Prostate gland (tissue), 2 donors: ENCODE data around the gene PDPN.

Experiments used
- POLR2A ChIP-seq: fragments of 450-650 bp; IDR thresholded peaks from one replicate; pipeline ENCODE4 v1.6.1; 2016; ENCODE audit warnings: antibody characterized with exemption, mild to moderate bottlenecking
- POLR2AphosphoS5 ChIP-seq: sonication (generic); formaldehyde crosslinking; IDR thresholded peaks from one replicate; pipeline ENCODE4 v1.6.1; 2017; ENCODE audit warnings: antibody characterized with exemption
- TF ChIP-seq, protein P1 (sequence below), 4 experiments: fragments of 200-600 bp in 2 of 4; fragments of 450-650 bp in 2 of 4; sonication (generic) in 2 of 4; IDR thresholded peaks; 1 replicate in 3 of 4; 2 replicates in 1 of 4; pipeline ENCODE4 v1.5.1; 2016 to 2019; ENCODE audit warnings: antibody characterized with exemption in 4 of 4, mild to moderate bottlenecking in 2 of 4, moderate library complexity in 2 of 4

GRCh38 chr1:13544221-13544556 is 39.4 kb upstream of the PDPN start:
- TF ChIP-seq, protein P1, sequence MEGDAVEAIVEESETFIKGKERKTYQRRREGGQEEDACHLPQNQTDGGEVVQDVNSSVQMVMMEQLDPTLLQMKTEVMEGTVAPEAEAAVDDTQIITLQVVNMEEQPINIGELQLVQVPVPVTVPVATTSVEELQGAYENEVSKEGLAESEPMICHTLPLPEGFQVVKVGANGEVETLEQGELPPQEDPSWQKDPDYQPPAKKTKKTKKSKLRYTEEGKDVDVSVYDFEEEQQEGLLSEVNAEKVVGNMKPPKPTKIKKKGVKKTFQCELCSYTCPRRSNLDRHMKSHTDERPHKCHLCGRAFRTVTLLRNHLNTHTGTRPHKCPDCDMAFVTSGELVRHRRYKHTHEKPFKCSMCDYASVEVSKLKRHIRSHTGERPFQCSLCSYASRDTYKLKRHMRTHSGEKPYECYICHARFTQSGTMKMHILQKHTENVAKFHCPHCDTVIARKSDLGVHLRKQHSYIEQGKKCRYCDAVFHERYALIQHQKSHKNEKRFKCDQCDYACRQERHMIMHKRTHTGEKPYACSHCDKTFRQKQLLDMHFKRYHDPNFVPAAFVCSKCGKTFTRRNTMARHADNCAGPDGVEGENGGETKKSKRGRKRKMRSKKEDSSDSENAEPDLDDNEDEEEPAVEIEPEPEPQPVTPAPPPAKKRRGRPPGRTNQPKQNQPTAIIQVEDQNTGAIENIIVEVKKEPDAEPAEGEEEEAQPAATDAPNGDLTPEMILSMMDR (IDR thresholded peaks at IDR 0.05) = no peak
- TF ChIP-seq POLR2AphosphoS5 (no peak), POLR2A (no peak)
